HG03064 (cell line): Measurements from ENCODE around the gene GRAMD4.

Experiments
- ATAC-seq: cut with Tn5 transposase; IDR thresholded peaks from one replicate; pipeline ENCODE4 v1.9.1; 2021; ENCODE audit warnings: low read depth; ENCODE audit not compliant: unreplicated experiment

The GRAMD4 gene

DNA sequence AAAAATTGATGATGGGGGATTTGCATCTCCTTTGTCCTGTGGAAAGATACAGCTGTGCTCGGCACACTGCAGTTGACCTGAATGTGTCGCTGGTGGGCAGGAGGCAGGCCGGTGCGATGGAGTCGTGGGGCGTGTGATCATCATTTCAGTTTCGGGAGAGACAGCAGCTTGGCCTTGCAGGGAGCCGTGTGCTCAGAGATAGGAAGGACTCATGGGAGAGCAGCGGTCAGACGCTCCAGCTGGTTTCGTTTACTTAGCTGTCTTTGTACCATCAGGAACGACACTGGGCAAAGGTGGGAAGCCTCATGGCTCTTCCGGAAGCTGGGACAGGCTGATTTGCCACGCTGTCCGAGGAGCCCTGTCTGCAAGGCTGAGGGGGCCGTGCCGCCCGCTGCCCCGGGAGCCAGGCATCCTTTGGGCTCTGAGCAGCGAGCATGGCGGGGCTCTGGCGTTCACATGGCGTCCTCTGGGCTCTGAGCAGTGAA lies 32.7 kb downstream of the GRAMD4 start:
- ATAC-seq = no peak

DNA sequence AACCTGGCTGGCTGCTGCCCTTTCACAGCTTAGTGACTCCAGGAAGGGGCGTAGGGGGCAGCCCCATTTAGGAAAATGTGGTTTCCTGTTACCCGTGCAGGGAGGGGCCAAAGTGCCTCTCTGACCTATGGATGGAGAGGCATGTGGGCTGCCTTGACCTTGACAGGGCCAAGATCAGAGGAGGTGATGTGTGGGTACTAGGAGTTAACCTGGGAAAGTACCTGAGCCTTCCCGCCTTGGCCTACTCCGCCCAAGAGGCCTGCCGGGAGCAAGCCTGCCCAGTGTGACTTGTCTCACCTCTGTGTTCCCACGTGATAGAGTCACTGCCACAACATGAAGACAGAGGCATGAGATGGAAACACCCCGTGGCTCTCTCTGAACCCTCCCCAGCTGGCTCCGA lies 33.4 kb downstream of the GRAMD4 start:
- ATAC-seq = no peak

DNA sequence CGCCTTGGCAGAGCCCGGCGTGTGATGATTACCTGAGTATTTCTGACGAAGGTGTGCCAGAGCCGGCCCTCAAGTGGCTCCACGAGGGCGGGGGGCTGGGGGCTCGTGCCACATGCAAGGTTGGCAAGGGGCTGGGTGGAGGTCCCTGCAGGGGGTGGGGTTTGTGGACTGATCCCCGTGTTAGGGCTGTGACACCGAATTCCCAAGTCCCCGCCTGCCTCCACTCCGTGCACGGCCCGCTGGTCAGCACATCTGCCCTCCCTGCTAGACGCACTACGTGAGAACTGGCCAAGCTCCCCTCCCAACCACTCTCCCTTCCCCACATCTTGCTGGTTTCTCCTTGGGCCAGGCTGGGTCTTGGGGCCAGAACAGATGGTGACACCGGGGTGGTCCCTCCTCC lies 34.2 kb downstream of the GRAMD4 start:
- ATAC-seq = no peak

DNA sequence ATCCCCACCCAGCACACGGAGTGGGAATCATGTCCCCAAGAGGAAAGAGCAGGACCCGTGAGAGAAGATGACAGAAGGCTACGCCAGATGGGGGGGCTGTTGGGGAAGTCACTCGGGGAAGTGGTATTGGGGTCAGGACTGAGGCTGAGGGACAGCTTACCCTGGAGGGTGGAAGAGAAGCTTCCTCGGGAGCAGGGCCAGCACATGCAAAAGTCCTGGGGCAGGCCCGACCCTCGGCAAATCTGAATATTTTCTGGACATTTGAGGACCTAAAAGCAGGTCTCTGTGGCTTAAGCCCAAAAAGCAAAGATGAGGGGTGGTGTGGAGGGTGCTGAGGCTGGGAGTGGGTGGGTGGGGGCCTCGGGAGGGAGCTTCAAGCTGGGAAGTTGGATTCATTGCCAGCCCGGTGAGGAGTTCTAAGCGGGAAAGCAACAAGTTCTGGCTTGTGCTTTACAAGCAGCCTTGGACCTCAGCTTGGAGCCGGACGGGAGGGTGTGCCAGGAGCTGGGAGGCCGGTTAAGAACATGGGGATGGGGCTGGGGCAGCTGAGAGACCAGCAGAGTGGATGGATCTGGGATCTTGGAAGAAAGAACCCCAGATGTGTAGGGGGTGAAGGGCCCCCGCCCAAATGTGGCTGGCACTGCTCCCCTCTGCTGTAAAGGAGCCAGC lies 34.9 kb downstream of the GRAMD4 start:
- no peak for ATAC-seq

DNA sequence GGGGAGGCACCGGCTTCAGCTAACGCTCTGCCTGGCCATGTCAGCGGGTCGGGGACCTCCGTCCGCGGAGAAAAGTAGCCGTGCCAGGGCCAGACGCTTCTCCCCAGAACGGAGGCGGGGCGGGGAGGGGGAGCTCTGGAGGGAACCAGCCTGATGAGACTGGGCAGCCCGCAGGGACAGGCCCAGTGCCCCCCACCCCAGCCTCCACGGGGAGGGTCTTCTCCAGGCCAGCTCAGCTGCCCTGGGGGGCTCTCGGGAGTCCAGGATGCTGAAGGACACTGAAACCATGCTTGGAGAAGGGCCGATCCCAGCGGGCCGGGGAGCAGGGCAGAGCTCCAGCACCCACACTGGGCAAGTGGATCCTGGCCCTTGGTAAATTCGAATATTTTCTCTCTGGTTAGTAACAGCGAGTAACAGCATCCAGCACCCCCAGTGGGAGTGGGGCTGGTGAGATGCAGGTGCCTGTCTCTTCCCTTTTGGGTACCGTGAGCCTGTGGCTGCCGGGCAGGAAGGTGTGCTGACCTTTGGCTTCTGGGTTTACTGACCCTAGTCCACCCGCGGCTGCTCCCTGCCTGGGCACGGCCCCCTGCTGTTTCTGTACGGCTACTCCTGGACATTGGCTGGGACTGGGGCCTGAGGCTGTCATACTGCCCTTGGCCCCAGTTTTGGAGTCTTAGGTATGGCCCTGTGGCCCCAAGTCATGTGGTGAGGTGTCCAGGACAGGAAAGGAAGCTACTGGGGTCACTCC lies 35.8 kb downstream of the GRAMD4 start:
- no peak for ATAC-seq

DNA sequence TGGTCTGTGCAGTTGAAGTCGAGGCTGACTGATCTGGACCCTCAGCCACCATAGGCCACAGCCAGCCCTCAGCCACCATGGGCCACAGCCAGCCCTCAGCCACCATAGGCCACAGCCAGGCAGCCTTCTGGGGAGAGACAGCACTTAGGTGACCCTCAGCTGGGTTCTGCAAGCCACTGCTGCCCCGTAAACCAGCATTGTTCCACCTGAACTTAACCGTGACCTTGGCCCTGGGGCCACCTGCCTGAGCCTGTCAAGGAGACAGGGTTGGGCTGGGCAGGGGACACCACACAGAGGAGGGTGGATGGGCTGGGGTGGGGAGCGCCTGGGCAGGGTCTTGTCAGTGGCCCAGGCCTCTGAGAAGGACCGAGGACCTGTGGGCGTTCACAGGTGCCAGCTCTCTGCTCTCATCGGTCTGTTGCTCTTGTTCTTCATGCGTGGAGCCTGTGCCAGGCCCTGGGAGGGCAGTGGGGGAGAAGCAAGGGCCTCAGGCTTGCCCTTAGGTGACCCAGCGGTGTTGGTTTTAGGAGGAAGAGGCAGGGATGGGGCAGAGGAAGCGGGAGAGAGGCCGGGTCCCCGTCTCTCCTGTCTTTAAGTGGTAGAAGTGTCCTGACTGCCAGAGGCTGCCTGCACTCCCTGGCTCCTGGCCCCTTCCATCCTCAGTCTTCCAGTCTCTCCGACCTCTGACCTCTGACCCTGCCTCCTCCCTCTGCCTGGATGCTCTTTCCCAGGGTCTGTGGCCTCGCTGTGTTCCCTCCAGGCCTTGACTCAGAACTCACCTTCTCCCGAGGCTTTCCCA lies 36.9 kb downstream of the GRAMD4 start:
- no peak for ATAC-seq

DNA sequence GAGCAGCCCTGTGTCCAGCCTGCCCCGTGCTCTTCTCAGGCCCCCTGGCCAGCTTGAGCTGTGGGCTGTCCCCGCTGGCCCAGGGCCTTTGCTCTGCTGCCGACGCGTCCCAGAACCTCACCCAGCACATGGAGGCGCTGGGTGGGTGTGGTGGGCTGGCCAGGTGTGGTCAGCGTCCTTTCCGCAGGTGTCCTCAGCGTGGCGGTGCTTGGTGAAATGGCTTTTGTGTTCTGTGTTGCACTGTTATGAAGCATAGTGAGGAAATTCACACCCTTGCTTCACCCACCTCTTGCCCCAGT lies 37.4 kb downstream of the GRAMD4 start:
- ATAC-seq = no peak

DNA sequence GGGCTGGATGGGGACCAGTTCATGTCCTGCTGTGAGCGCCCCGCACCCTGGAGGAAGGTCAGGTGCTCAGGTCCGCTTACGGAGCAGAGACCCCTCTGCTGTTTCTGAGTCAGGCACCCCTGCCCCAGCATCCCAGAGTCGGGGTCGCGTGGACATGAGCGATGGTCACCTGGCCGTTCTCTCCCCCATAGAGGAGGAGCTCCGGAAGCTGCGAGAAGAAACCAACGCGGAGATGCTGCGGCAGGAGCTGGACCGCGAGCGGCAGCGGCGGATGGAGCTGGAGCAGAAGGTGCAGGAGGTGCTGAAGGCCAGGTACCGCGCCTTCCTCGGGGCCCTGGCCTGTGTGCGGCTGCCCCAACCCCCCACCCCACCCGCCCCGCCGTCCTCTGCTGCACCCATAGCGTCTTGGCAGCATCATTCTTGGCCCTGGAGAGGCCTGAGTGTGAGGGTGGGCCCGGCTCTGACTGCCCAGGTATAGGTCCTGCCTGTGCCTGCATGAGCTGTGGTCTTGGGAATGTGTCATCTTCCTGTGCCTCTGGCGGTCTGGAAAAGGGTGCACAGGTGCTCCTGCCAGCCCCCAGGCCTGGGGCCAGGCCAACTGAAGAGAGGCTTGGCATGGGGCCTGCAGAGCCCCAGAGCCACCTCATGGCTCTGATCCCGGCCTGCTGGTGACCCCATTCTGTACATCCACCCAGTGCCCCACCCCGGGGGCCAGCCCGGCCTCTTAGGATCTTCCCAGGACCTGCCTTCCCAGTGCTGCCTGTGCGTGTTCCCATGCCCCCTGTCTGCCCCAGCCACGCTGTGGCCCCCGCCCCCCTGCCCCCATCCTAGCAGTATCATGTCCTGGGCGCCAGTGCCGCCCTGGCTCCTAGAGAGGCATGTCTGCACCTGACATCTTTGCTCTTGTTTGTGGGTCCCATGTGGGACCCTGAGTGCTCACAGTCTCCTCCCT lies 38.1 kb downstream of the GRAMD4 start:
- ATAC-seq = no peak

DNA sequence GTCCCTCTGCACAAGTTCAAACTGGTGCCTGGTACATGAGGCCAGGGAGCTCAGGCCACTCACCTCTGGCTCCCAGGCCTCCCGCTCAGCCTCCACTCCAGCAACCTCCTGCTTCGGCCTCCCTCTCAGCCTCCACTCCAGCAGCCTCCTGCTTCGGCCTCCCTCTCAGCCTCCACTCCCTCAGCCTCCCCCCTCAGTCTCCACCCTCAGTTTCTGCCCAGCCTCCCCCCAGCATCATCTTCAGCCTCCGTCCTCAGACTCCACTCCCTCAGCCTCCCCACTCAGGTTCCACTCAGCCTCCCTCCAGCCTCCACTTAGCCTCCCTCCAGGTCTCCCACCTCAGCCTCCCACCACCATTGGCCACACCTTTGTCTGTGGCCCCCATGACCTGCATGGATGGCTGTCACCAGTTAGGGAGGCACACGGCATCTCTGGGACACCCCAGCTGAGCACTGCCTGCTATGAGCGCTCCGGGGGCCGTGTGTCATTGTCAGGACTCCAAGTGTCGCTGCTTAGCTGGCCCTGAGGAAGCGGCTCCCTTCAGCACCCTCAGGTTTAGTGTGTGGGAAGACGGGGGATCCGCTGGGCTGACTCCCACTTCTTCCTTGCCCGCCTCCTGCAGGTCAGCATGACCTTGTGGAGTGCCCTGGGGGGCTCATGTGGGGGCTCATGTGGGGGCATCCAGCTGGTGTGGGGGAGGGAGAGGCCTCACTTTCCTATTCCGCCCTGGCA lies 39.0 kb downstream of the GRAMD4 start:
- no peak for ATAC-seq

DNA sequence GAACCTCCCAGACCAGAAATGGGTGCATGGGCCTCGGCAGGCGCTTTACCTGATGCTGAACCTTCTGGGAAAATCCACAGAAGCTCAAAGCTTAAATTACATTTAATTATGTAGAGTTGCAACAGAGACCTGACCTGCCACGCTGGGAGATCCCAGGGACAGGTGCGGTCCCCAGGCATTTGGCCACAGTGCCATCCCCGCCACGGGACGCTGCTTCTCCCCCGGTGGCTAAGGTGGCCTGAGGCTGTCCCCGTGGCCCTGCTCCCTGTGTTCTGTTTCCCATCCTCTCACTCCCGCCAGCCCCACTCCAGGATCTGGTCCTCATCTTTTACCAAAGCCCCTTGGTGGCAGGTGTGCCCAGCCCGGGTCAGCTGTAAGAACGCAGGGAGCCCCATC lies 39.6 kb downstream of the GRAMD4 start:
- no peak for ATAC-seq

DNA sequence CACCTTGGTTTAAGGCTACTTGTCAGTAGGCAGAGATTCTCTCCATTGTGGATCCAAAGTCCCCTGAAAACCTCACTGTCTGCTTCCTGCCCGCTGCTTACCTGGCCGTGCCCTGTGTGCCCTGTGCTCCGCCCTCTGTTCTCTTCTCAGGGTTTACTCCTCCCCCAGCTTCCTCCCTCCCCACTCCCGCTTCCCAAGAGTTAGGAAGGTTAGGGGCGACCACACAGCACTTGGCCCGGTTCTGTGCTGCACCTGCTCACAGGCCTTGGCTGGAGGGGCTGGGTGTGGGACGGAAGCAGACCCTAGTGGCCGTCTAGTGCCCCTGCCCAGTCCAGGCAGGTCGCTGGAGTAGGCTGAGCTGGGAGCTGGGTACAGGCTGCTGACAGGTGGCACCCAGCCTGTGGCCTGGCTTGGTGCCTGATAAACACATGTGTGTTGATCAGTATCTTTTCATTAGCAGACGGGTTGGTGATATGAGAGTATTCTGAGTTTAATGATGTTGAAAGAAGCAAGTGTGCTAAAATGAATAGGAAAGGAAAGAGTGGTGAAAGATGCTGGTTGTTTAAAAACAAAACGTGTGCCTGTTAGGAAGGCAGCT lies 40.5 kb downstream of the GRAMD4 start:
- no peak for ATAC-seq

DNA sequence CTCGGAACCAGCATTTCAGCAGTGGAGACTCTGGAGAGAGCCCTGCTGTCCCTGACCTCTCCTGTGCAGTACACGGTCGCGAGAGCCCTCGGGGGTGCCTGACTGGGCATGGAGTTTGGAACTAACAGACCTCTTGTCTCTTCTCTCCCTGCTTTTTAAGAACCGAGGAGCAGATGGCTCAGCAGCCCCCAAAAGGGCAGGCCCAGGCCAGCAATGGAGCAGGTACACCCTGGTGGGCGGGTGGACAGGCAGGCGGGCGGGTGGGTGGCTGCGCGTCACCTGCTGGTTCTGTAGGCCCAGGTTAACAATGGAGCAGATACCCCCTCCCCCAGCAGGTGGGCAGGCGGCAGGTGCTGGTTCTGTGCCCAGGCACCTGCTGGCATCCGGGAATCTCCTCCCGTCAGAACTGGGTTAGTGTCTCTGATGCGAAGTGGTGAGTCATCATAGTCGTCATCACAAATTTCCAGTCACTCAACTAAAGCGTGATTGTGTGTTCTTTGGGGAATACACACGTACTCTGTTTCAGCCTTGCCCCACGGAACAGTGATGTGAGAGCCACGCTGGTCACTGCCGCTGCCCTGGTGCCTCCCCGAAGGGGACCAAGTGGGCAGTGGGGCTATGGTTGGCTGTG lies 41.1 kb downstream of the GRAMD4 start:
- ATAC-seq = no peak

DNA sequence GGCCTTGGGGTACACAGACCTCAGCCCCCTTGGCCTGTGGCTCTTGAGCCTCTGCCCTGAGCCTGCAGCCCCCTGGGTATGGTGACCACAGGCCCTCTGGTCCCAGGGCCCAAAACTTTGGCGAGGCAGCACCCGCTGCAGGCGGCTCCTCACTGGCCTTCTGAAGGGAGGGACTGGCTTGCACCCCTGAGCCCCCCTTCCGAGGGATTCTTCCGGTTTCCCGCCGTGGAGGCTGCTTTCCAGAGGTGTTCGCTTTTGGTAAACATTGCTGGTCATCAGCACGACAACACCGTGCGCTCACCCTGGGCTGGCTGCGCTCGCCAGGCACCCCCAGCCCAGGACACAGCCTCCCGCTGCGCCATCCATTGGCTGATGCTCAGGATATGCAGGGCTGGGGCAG lies 42.0 kb downstream of the GRAMD4 start:
- ATAC-seq = no peak

DNA sequence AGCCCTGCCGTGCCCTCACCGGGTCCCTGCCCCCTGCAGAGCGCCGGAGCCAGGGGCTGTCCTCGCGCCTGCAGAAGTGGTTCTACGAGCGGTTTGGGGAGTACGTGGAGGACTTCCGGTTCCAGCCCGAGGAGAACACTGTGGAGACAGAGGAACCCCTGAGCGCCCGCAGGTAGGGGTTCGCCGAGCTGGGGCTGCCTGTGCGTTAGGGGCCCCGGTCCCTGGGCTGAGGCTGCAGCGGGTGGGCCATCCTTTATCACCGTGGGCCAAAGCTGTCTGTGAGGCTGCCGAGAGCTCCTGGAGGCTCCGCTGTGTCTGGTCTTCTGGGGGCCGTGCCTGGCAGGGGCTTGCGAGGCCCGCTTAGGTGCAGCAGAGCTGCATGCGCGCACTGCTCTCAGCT lies 42.8 kb downstream of the GRAMD4 start:
- ATAC-seq = no peak

DNA sequence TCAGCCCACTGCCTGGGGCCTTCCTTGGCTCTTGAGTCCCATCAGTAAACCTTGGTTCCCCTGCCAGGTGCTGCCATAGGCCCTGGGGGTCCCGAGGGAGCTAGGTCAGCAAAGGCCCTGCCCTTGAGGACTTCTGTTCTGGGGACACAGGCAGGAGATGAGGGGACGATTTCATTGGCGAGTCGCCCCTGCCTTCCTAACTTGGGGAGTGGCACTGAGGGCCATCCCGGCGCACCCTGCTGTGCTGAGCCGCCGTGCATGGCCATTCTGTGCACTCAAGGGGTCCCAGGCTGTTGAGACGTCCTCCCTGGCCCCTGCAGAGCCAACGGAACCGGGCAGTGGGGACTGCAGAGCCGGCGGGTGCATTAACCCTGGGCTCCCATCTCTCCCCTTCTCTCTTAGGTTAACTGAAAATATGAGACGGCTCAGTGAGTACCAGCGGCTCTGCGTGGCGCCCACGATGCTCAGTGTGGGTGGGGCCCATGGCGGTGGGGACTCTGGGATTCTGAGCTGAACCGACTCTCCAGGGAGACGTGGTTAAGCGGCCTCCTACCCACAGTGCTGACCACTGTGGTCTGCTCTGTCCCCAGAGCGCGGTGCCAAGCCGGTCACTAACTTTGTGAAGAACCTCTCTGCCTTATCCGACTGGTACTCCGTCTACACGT lies 43.4 kb downstream of the GRAMD4 start:
- no peak for ATAC-seq

DNA sequence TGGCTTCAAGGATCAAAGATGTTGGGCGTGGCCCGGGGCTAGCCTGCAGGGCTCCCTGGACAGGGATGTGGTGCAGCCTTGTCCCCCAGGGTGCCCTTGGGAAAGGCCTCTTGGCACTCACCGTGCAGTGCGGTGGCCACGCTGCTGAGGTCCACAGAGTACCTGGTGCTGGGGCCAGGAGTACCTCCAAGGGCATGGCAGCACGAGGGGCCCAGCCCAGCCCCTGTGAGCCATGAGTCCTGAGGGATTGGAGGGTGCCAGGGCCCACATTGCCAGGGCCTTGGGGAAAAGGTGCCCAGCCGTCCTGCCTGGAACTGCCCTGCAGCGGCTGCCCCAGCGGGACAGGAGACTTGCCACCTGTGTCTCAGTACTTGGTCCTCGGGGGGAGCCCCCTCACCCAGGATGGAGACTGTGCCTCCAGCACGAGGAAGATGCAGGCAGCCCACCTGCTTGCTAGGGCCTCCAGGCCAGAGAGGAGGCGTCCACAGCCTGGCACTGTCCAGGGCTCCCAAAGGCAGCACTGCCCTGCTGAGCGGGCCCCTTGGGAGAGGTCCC lies 44.2 kb downstream of the GRAMD4 start:
- ATAC-seq = no peak

DNA sequence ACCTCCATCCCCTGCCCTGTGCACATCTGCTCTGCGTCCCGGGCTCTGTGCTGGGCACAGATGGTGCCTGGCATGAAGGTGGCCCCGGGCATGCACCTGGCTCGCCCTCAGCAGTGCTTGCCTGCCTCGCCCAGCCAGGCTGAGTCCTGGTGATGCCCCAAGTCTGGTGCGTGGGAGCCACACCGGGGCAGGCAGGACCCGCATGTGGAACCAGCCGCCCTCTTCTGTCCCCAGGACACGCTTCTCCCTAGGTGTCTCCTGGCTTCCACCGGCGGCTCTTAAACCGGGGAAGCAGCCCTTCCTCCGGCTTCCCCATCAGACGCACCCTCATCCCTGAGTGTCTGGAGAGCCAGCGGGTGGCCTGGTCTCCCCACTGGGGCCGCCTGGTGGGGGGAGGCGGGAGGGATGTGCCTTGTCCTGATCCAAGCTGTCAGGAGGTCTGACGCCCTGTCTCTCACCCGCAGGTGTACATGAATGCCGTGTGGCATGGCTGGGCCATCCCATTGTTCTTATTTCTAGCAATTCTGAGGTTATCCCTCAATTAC lies 45.0 kb downstream of the GRAMD4 start:
- ATAC-seq = no peak

DNA sequence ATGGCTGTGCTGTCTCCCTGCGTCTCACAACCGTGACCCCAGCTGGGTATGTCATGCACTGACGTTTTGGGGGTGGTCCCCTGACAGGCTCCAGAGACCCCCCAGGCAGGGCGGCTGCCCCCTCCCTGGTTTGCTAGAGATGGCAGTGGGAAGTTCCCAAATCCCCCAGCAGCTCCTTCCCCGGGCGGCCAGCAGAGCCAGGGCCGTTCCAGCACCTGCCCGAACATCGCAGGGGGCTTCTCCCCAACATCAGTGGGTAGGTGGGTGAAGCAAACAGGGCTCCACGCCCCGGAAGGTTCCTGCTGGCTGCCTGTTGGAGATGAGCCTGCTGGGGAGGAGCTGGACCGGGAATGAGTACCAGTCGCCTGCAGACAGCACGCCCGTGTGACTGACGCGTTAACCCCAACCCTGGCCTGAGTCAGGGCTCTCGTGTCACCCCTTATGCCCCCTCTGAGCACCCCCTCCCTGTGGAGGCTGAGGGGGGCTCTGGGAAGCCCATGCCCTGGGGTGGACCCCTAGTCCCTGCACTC lies 45.6 kb downstream of the GRAMD4 start:
- no peak for ATAC-seq
